ENCODE data around the gene LIM2. TPM values are rescaled to one million over a fixed set of nuclear protein-coding genes. Genes with fewer than 3 reads are reported as not detected.

LIM2 gene
- total RNA-seq, 2 donors from 2014 or later: not detected

DNA sequence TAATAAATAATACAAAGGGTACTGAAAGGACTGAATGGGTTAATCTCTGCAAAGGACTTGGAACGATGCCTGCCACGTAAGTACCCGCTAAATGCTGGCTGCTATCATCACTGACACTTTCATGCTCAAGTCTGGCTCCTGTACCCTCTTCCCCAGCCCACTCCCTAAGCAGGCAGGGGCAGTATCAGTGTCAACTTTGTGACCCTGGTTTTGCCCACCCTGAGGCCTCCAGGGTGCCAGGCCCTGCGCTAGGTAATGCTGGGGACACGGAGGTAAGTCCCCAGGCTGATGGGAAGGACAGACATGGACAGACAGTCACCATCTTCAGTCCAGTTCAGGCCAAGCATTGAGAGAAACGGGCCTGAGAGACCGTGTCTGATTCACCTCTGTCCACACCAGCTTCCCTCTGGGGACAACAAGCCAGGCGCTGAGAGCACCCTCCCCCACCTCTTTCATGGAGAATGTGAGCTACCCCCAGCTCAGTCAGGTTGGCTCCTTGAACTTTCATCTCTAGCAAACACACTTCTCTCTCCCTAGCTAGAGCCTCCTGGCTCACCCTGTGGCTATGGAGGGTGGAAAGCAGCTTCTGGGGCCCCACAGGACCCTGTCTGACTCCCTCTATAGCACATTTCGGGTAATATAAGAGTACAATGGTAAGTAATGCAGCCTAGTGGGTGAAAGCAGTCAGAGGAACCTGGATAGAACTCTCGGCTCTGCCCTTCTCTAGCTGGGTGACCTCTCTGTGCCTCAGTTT, 22.4 kb downstream of the LIM2 start:
- no peak for ATAC-seq (ENCODE audit: insufficient number of reproducible peaks, low FRiP score, low read depth)
- Histone ChIP-seq H3K4me3 (peak overlapping the region; percentile 81), H3K4me1 (ENCODE audit: control insufficient read depth in 1 of 2, low read depth in 2 of 2) (peaks cover 7 to 22% of the 10 kb centered on the region in 2 donors), H3K27me3 (replicated peaks; ENCODE audit: insufficient read depth) (no peaks in the 10 kb centered on the region), H3K27ac (peak overlapping the region; percentile 78 to 84), H3K9me3 (no peaks in the 10 kb centered on the region), H3K36me3 (no peaks in the 10 kb centered on the region)
- TF ChIP-seq, protein P1, sequence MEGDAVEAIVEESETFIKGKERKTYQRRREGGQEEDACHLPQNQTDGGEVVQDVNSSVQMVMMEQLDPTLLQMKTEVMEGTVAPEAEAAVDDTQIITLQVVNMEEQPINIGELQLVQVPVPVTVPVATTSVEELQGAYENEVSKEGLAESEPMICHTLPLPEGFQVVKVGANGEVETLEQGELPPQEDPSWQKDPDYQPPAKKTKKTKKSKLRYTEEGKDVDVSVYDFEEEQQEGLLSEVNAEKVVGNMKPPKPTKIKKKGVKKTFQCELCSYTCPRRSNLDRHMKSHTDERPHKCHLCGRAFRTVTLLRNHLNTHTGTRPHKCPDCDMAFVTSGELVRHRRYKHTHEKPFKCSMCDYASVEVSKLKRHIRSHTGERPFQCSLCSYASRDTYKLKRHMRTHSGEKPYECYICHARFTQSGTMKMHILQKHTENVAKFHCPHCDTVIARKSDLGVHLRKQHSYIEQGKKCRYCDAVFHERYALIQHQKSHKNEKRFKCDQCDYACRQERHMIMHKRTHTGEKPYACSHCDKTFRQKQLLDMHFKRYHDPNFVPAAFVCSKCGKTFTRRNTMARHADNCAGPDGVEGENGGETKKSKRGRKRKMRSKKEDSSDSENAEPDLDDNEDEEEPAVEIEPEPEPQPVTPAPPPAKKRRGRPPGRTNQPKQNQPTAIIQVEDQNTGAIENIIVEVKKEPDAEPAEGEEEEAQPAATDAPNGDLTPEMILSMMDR (IDR thresholded peaks at IDR 0.05): no peak
- DNase-seq (ENCODE audit: low spot score): no peak

DNA sequence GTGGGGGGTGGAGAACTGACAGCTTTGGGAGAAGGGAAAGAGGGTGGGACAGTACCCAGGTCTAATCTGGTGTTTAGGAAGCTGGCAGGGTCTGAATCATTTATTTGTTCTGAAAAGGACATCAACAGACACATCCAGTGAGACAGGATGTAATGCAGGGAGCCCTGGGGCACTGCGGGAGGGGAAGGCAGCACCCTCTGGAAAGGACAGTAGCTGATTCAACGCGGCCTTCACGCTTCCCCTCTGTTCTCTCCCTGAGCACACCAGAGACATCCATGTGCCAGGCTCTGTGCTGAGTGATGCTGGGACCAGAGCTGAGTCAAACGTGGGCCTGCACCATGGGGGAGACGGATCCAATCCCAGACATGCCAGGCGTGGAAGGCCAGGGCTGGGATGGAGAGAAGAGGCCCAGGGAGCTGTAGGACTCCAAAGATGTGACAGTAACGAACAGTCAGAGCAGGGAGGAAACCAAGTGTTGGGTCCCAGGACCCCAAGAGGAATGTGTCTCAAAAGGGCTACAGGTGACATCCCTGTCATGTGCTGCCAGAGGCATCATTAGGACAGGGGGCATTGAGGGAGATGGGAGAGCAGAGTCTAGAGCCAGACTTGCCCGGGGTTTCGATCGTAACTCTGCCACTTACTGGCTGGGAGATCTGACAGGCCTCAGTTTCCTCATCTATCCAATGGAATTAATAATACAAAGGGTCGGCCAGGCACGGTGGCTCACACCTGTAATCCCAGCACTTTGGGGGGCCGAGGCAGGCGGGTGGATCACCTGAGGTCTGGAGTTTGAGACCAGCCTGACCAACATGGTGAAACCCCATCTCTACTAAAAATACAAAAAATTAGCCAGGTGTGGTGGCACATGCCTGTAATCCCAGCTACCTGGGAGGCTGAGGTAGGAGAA, 23.3 kb downstream of the LIM2 start:
- H3K4me1 ChIP-seq (ENCODE audit: control insufficient read depth in 1 of 2, low read depth in 2 of 2): peaks cover 7 to 22% of the 10 kb centered on the region in 2 donors
- H3K36me3 ChIP-seq: no peaks in the 10 kb centered on the region
- TF ChIP-seq, protein P1 (IDR thresholded peaks at IDR 0.05): no peak
- ATAC-seq (ENCODE audit: insufficient number of reproducible peaks, low FRiP score, low read depth) (no peak), DNase-seq (ENCODE audit: low spot score) (no peak)
- H3K9me3 ChIP-seq: no peaks in the 10 kb centered on the region
- H3K27me3 ChIP-seq (replicated peaks; ENCODE audit: insufficient read depth): no peaks in the 10 kb centered on the region
- H3K27ac ChIP-seq: no peak overlapping the region
- H3K4me3 ChIP-seq: no peak overlapping the region

DNA sequence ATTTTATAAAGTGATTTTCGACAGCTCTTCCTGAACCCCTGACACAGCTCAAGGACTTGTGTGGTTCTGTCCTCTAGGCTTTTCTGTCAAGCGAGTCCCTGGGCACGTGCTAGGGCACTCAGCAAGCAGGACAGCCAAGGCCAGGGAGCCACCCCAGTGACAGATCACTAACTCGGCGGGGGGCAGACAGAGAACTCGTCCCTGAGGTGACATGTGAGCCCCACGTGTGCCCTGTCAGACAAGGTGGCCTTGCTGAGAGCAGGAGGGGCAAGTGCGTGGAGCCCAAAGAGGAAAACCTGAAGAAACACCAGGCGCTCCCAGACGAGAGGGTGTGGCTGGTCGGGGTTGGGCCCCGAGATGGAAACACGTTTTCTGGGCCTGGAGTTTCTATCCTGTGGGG, 26.5 kb downstream of the LIM2 start:
- ATAC-seq (ENCODE audit: insufficient number of reproducible peaks, low FRiP score, low read depth) (no peak), DNase-seq (ENCODE audit: low spot score) (no peak)
- no peak overlapping the region for H3K4me3 ChIP-seq
- no peaks in the 10 kb centered on the region for H3K36me3 ChIP-seq
- no peaks in the 10 kb centered on the region for H3K9me3 ChIP-seq
- no peak overlapping the region for H3K27ac ChIP-seq
- TF ChIP-seq, protein P1 (IDR thresholded peaks at IDR 0.05): no peak
- H3K27me3 ChIP-seq (replicated peaks; ENCODE audit: insufficient read depth): no peaks in the 10 kb centered on the region
- H3K4me1 ChIP-seq (ENCODE audit: control insufficient read depth in 1 of 2, low read depth in 2 of 2): peaks cover 7 to 16% of the 10 kb centered on the region in 2 donors

DNA sequence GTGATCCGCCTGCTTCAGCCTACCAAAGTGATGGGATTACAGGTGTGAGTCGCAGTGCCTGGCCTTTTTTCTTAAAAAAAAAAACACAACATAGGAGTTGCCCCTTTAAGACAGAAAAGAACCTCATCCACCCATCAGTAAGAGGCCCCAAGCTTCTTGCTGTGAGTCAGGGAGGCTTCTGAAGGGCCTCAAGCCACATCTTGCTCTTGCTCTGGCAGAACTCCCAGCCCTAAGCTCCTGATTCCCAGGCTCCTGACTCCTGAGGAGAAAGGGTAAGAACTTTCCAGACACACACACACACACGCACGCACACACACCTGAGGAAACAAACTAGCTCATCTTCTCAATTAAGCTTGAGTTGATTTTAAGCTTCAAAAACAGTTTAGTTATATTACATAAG, 28.5 kb downstream of the LIM2 start:
- Histone ChIP-seq H3K36me3 (no peaks in the 10 kb centered on the region), H3K4me1 (ENCODE audit: control insufficient read depth in 1 of 2, low read depth in 2 of 2) (peaks cover 0 to 1% of the 10 kb centered on the region in 2 donors), H3K4me3 (no peak overlapping the region), H3K27ac (no peak overlapping the region), H3K27me3 (replicated peaks; ENCODE audit: insufficient read depth) (no peaks in the 10 kb centered on the region), H3K9me3 (no peaks in the 10 kb centered on the region)
- TF ChIP-seq, protein P1 (IDR thresholded peaks at IDR 0.05): no peak
- no peak for ATAC-seq (ENCODE audit: insufficient number of reproducible peaks, low FRiP score, low read depth)
- DNase-seq (ENCODE audit: low spot score): no peak

DNA sequence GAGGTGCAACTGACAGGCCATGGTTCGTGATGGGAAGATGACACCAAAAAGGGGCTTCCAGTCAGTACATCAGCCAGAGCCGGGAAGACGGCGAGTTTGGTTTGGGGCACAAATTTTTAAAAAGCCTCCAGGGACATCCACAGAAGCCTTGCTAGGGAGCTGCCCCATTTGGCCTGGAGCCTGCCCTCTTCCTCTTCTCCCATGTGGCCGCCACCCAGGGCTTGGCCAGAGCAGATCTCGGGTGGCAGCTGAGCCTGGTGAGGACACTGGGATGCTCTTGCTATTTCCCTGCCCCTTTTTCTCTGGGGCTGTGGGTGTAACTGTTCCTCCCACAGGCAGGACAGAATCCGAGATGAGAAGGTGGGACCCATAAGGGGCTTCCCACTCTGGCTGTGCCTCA, 29.8 kb downstream of the LIM2 start:
- no peaks in the 10 kb centered on the region for H3K9me3 ChIP-seq
- DNase-seq (ENCODE audit: low spot score): no peak
- H3K4me1 ChIP-seq (ENCODE audit: control insufficient read depth in 1 of 2, low read depth in 2 of 2): no peaks in the 10 kb centered on the region
- H3K27ac ChIP-seq: no peak overlapping the region
- TF ChIP-seq, protein P1 (IDR thresholded peaks at IDR 0.05): no peak
- ATAC-seq (ENCODE audit: insufficient number of reproducible peaks, low FRiP score, low read depth): no peak
- H3K36me3 ChIP-seq: no peaks in the 10 kb centered on the region
- no peaks in the 10 kb centered on the region for H3K27me3 ChIP-seq (replicated peaks; ENCODE audit: insufficient read depth)
- H3K4me3 ChIP-seq: no peak overlapping the region

All from thoracic aorta (tissue), 2 donors.